H9 (cell line): Measurements from ENCODE around the gene C12orf75. TPM values are rescaled to one million over a fixed set of nuclear protein-coding genes. Genes with fewer than 3 reads are reported as not detected.
"Not testable (repeated sequence)": the region's sequence is repeated elsewhere in the genome, so short reads cannot be mapped to it uniquely, and the experiment has no call there.

Experiments used
- DNase-seq: peaks from one replicate; pipeline ENCODE4 v3.0.0-alpha.2; 2017
- H2AFZ ChIP-seq: one replicate; pipeline ENCODE4 v1.6.1; 2013; ENCODE audit warnings: mild to moderate bottlenecking, low read length, control low read depth, moderate library complexity
- H2AK5ac ChIP-seq: 2 replicates; pipeline ENCODE4 v1.6.1; 2013; ENCODE audit warnings: low read length, control low read depth, mixed read lengths; ENCODE audit not compliant: insufficient read length
- H2BK120ac ChIP-seq: one replicate; pipeline ENCODE4 v1.6.1; 2013; ENCODE audit warnings: low read depth, mild to moderate bottlenecking, low read length, control low read depth, inconsistent platforms; ENCODE audit not compliant: poor library complexity, severe bottlenecking
- H2BK12ac ChIP-seq: 2 replicates; pipeline ENCODE4 v1.6.1; 2013; ENCODE audit warnings: low read length, control low read depth, mixed read lengths, low read depth; ENCODE audit not compliant: insufficient read length
- H2BK15ac ChIP-seq: 2 replicates; pipeline ENCODE4 v1.6.1; 2013; ENCODE audit warnings: low read depth, low read length, control low read depth
- H2BK20ac ChIP-seq: one replicate; pipeline ENCODE4 v1.6.1; 2013; ENCODE audit warnings: low read depth, mild to moderate bottlenecking, low read length, control low read depth, inconsistent platforms; ENCODE audit not compliant: poor library complexity, severe bottlenecking
- H2BK5ac ChIP-seq: 2 replicates; pipeline ENCODE4 v1.6.1; 2013; ENCODE audit warnings: low read length, control low read depth, mixed read lengths; ENCODE audit not compliant: insufficient read length
- H3K14ac ChIP-seq: 2 replicates; pipeline ENCODE4 v1.6.1; 2013; ENCODE audit warnings: low read length, control low read depth; ENCODE audit not compliant: insufficient read depth
- H3K18ac ChIP-seq: 2 replicates; pipeline ENCODE4 v1.6.1; 2013; ENCODE audit warnings: low read depth, mild to moderate bottlenecking, mixed read lengths, low read length, control low read depth; ENCODE audit not compliant: insufficient read length
- H3K23ac ChIP-seq: 2 replicates; pipeline ENCODE4 v1.6.1; 2013; ENCODE audit warnings: low read length, control low read depth, mixed read lengths, low read depth; ENCODE audit not compliant: insufficient read length
- H3K23me2 ChIP-seq: 2 replicates; pipeline ENCODE4 v1.6.1; 2013; ENCODE audit warnings: low read depth, mild to moderate bottlenecking, mixed read lengths, low read length, control low read depth; ENCODE audit not compliant: insufficient read length, poor library complexity, severe bottlenecking
- H3K27ac ChIP-seq: 2 replicates; pipeline ENCODE4 v1.5.1; 2013; ENCODE audit warnings: low read length, control low read depth, mixed read lengths, low read depth; ENCODE audit not compliant: insufficient read length
- H3K27me3 ChIP-seq: 2 replicates; pipeline ENCODE4 v1.6.1; 2013; ENCODE audit warnings: low read length, control low read depth, inconsistent platforms; ENCODE audit not compliant: insufficient read depth
- H3K4ac ChIP-seq: 2 replicates; pipeline ENCODE4 v1.6.1; 2013; ENCODE audit warnings: low read depth, mild to moderate bottlenecking, control low read depth, inconsistent platforms, low read length, moderate library complexity
- H3K4me1 ChIP-seq: 2 replicates; pipeline ENCODE4 v1.6.1; 2013; ENCODE audit warnings: low read length, control low read depth, inconsistent platforms; ENCODE audit not compliant: insufficient read depth
- H3K4me2 ChIP-seq: 2 replicates; pipeline ENCODE4 v1.6.1; 2013; ENCODE audit warnings: low read length, control low read depth, mixed read lengths; ENCODE audit not compliant: insufficient read length, insufficient read depth
- H3K56ac ChIP-seq: 2 replicates; pipeline ENCODE4 v1.6.1; 2013; ENCODE audit warnings: low read depth, mild to moderate bottlenecking, mixed read lengths, low read length, control low read depth; ENCODE audit not compliant: insufficient read length
- H3K79me1 ChIP-seq: 2 replicates; pipeline ENCODE4 v1.6.1; 2013; ENCODE audit warnings: low read depth, mild to moderate bottlenecking, moderate library complexity, low read length, control low read depth, inconsistent platforms; ENCODE audit not compliant: insufficient read depth, poor library complexity, severe bottlenecking
- H3K79me2 ChIP-seq: 2 replicates; pipeline ENCODE4 v1.6.1; 2013; ENCODE audit warnings: low read length, control low read depth, inconsistent platforms; ENCODE audit not compliant: insufficient read depth
- H3K9ac ChIP-seq: 2 replicates; pipeline ENCODE4 v1.6.1; 2013; ENCODE audit warnings: low read length, control low read depth, mixed read lengths; ENCODE audit not compliant: insufficient read length; ENCODE audit errors: extremely low read depth
- H3K9me3 ChIP-seq: one replicate; pipeline ENCODE4 v1.6.1; 2013; ENCODE audit warnings: low read depth, low read length, inconsistent platforms; ENCODE audit not compliant: control insufficient read depth
- H3T11ph ChIP-seq: one replicate; pipeline ENCODE4 v1.6.1; 2013; ENCODE audit warnings: mild to moderate bottlenecking, low read length, control low read depth, inconsistent platforms
- H4K20me1 ChIP-seq: one replicate; pipeline ENCODE4 v1.6.1; 2013; ENCODE audit not compliant: control insufficient read depth, insufficient read length, insufficient read depth
- H4K5ac ChIP-seq: 2 replicates; pipeline ENCODE4 v1.6.1; 2013; ENCODE audit warnings: low read depth, mild to moderate bottlenecking, mixed read lengths, low read length, control low read depth; ENCODE audit not compliant: insufficient read length
- H4K8ac ChIP-seq: replicated peaks from 2 replicates; pipeline ENCODE4 v1.6.1; 2013; ENCODE audit warnings: low read length, control low read depth, mixed read lengths, low read depth; ENCODE audit not compliant: insufficient read length
- H4K91ac ChIP-seq: 2 replicates; pipeline ENCODE4 v1.6.1; 2013; ENCODE audit warnings: low read depth, mild to moderate bottlenecking, moderate library complexity, mixed read lengths, low read length, control low read depth; ENCODE audit not compliant: insufficient read length
- H3K27ac Mint-ChIP-seq, 3 experiments: 2 replicates in 2 of 3; 3 replicates in 1 of 3; pipeline ENCODE4 v1.8.0; 2020 to 2021; ENCODE audit warnings: mixed read lengths in 3 of 3, mild to moderate bottlenecking in 1 of 3, moderate library complexity in 1 of 3
- H3K27me3 Mint-ChIP-seq: 2 replicates; pipeline ENCODE4 v1.8.0; 2021; ENCODE audit warnings: low read depth, mild to moderate bottlenecking, moderate library complexity, mixed read lengths
- H3K36me3 Mint-ChIP-seq, 3 experiments: 2 replicates in 2 of 3; 3 replicates in 1 of 3; pipeline ENCODE4 v1.8.0; 2020 to 2021; ENCODE audit warnings: low read depth in 3 of 3, mixed read lengths in 3 of 3; ENCODE audit not compliant: insufficient read depth in 1 of 3
- H3K4me1 Mint-ChIP-seq, 2 experiments: 2 replicates each; pipeline ENCODE4 v1.8.0; 2020; ENCODE audit warnings: mixed read lengths in 2 of 2
- H3K4me3 Mint-ChIP-seq, 2 experiments: 2 replicates in 1 of 2; 3 replicates in 1 of 2; pipeline ENCODE4 v1.8.0; 2020 to 2021; ENCODE audit warnings: mild to moderate bottlenecking in 2 of 2, mixed read lengths in 2 of 2, moderate library complexity in 1 of 2
- H3K9me3 Mint-ChIP-seq, 2 experiments: 2 replicates in 1 of 2; 3 replicates in 1 of 2; pipeline ENCODE4 v1.8.0; 2020; ENCODE audit warnings: mild to moderate bottlenecking in 2 of 2, mixed read lengths in 2 of 2, moderate library complexity in 1 of 2
- WGBS: extraction: QIAGEN DNeasy Blood & Tissue Kit; methylation state at CpG from one replicate; pipeline ENCODE4 v1.1.7; 2013; ENCODE audit warnings: missing lambda C conversion rate, low lambda C conversion rate, mixed read lengths; ENCODE audit not compliant: insufficient read length; ENCODE audit errors: extremely low coverage; 5-methylcytosine and 5-hydroxymethylcytosine counted together
- total RNA-seq: library from RNA; stranded (reverse); gene quantifications from 2 replicates; pipeline ENCODE4 v1.2.1, GENCODE V29; 2021
- TF ChIP-seq, protein P1 (sequence below): fragments of 200-600 bp; sonication (generic); conservative IDR thresholded peaks from 3 replicates; pipeline ENCODE4 v1.8.0; 2021; ENCODE audit warnings: antibody characterized with exemption, mild to moderate bottlenecking

The C12orf75 gene
- total RNA-seq, 1 experiment from 2014 or later = 37.9 TPM

DNA sequence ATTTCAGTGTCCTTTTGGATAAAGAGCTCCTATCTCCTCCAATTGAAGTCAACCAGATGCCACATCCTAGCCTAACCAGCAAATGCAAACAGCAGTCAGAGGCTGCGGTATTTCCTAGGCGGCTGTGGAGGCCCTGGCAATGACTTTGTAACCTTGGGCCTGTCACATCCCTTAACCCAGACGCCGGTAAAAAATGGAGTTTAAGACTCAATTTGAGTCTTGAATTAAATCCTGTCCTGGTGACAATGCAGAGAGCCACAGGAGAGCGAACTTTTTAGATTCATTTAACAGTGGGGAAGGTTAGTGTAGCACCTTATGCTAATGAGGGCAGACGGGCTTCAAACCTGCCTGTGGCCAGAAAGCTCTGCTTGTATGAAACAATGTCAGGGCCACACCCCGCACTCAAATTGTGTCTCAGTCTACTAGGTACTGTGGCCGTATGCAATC is 1.3 kb downstream of the C12orf75 start:
- H4K91ac ChIP-seq = no peak overlapping the region
- H2BK120ac ChIP-seq = no peak overlapping the region
- H3K9me3 ChIP-seq = no peaks in the 10 kb centered on the region
- no peak overlapping the region for H4K5ac ChIP-seq
- H3K27me3 Mint-ChIP-seq = peaks cover 50% of the 10 kb centered on the region
- no peak overlapping the region for H2BK5ac ChIP-seq
- peaks cover 34 to 46% of the 10 kb centered on the region in 2 experiments for H3K4me1 Mint-ChIP-seq
- DNase-seq = peak; percentile 48
- H3K36me3 Mint-ChIP-seq = peaks cover 0 to 2% (median 0%) of the 10 kb centered on the region in 3 experiments; a peak in 2 of 7 replicates
- H3K79me2 ChIP-seq = no peaks in the 10 kb centered on the region
- H3K27ac ChIP-seq = no peak overlapping the region
- H2AFZ ChIP-seq = no peak overlapping the region
- H2BK15ac ChIP-seq = no peak overlapping the region
- H4K20me1 ChIP-seq = no peaks in the 10 kb centered on the region
- no peak overlapping the region for H3K14ac ChIP-seq
- H4K8ac ChIP-seq = no peak overlapping the region
- peaks cover 2% of the 10 kb centered on the region for H3K79me1 ChIP-seq
- H3K4ac ChIP-seq = no peak overlapping the region
- no peak overlapping the region for H2BK20ac ChIP-seq
- H3K4me1 ChIP-seq = peaks cover 4% of the 10 kb centered on the region; the same call in 1 of the 2 replicates
- H3K56ac ChIP-seq = no peak overlapping the region
- TF ChIP-seq, protein P1, sequence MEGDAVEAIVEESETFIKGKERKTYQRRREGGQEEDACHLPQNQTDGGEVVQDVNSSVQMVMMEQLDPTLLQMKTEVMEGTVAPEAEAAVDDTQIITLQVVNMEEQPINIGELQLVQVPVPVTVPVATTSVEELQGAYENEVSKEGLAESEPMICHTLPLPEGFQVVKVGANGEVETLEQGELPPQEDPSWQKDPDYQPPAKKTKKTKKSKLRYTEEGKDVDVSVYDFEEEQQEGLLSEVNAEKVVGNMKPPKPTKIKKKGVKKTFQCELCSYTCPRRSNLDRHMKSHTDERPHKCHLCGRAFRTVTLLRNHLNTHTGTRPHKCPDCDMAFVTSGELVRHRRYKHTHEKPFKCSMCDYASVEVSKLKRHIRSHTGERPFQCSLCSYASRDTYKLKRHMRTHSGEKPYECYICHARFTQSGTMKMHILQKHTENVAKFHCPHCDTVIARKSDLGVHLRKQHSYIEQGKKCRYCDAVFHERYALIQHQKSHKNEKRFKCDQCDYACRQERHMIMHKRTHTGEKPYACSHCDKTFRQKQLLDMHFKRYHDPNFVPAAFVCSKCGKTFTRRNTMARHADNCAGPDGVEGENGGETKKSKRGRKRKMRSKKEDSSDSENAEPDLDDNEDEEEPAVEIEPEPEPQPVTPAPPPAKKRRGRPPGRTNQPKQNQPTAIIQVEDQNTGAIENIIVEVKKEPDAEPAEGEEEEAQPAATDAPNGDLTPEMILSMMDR = no peak
- peak overlapping the region; percentile 53 for H3K4me2 ChIP-seq
- no peak overlapping the region for H3K18ac ChIP-seq
- H3K9ac ChIP-seq = no peak overlapping the region
- H3K9me3 Mint-ChIP-seq = no peaks in the 10 kb centered on the region
- H3K27me3 ChIP-seq = no peaks in the 10 kb centered on the region; the same call in 1 of the 2 replicates
- H3T11ph ChIP-seq = no peak overlapping the region
- WGBS = no CpG with 5 or more reads among the region's 8 CpGs
- H3K23me2 ChIP-seq = peaks cover 8% of the 10 kb centered on the region
- no peak overlapping the region for H2AK5ac ChIP-seq
- peak overlapping the region in 1 of 3 experiments; percentile 8; a peak in 1 of 7 replicates for H3K27ac Mint-ChIP-seq
- peak overlapping the region; percentile 71 to 86 for H3K4me3 Mint-ChIP-seq
- H2BK12ac ChIP-seq = no peak overlapping the region
- no peak overlapping the region for H3K23ac ChIP-seq

DNA sequence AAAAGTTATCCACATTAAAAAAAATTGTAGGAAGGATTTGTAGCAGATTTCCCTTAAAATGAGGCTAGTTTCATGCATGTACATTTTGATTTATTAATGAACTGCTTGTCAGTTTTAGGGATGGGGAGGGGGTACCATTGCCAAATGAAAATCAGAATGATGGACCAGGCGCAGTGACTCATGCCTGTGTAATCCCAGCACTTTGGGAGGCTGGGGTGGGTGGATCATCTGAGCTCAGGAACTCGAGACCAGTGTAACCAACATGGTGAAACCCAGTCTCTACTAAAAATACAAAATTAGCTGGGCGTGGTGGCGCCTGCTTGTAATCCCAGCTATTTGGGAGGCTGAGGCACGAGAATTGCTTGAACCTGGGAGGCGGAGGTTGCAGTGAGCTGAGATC is 1.8 kb downstream of the C12orf75 start:
- not testable (repeated sequence) for H3K27ac ChIP-seq, H4K8ac ChIP-seq, H3K18ac ChIP-seq, H2BK12ac ChIP-seq, H3K27me3 ChIP-seq, H3K27ac Mint-ChIP-seq, H3K79me1 ChIP-seq, H3K79me2 ChIP-seq, H3K9me3 ChIP-seq, H3K4me1 ChIP-seq, H3K23me2 ChIP-seq, H3K4ac ChIP-seq, H3K36me3 Mint-ChIP-seq, H3T11ph ChIP-seq, H2BK120ac ChIP-seq, H3K14ac ChIP-seq, H2BK5ac ChIP-seq, H3K23ac ChIP-seq, H4K91ac ChIP-seq, H2AK5ac ChIP-seq, H2AFZ ChIP-seq, H3K4me2 ChIP-seq, H2BK15ac ChIP-seq, H3K56ac ChIP-seq, H4K5ac ChIP-seq, H3K4me3 Mint-ChIP-seq, H3K9me3 Mint-ChIP-seq, H3K9ac ChIP-seq, DNase-seq, H2BK20ac ChIP-seq, H4K20me1 ChIP-seq
- Mint-ChIP-seq H3K27me3 (peaks cover 50% of the 10 kb centered on the region), H3K4me1 (peaks cover 34 to 47% of the 10 kb centered on the region in 2 experiments)
- no CpG with 5 or more reads among the region's 6 CpGs for WGBS
